GM23338 (cell line): ENCODE measurements around the gene VPS37C.

Experiments used
- CREB1 ChIP-seq: fragments of 250-450 bp; sonication (Bioruptor Pico); IDR thresholded peaks from 2 replicates; pipeline ENCODE4 v1.5.0; 2020; ENCODE audit warnings: low read depth, mild to moderate bottlenecking, moderate library complexity
- EZH2phosphoT487 ChIP-seq: fragments of 200-600 bp; sonication (generic); IDR thresholded peaks from one replicate; pipeline ENCODE4 v1.8.1; 2018; ENCODE audit warnings: antibody characterized with exemption; ENCODE audit not compliant: unreplicated experiment
- JUNB ChIP-seq: IDR thresholded peaks from one replicate; pipeline ENCODE4 v1.6.1; 2016; ENCODE audit warnings: antibody characterized with exemption; ENCODE audit not compliant: unreplicated experiment
- POLR2AphosphoS5 ChIP-seq: IDR thresholded peaks from 2 replicates; pipeline ENCODE4 v1.6.1; 2016; ENCODE audit warnings: antibody characterized with exemption, low read depth
- REST ChIP-seq: IDR thresholded peaks from one replicate; pipeline ENCODE4 v1.6.1; 2018; ENCODE audit warnings: antibody characterized with exemption; ENCODE audit not compliant: unreplicated experiment
- TF ChIP-seq, protein P1 (sequence below), 2 experiments: fragments of 200-600 bp in 1 of 2; sonication (generic) in 1 of 2; conservative IDR thresholded peaks; 2 replicates each; pipeline versions ENCODE4 v1.5.1 to v1.6.1; 2016 to 2017; ENCODE audit warnings: antibody characterized with exemption in 2 of 2, low read depth in 2 of 2, mild to moderate bottlenecking in 2 of 2, moderate library complexity in 1 of 2
- TF ChIP-seq, protein P2 (sequence below): IDR thresholded peaks from 2 replicates; pipeline ENCODE4 v1.6.1; 2016; ENCODE audit warnings: antibody characterized with exemption

GRCh38 chr11:61122761-61123160 lies 38.5 kb downstream of the VPS37C start:
- TF ChIP-seq, protein P1, sequence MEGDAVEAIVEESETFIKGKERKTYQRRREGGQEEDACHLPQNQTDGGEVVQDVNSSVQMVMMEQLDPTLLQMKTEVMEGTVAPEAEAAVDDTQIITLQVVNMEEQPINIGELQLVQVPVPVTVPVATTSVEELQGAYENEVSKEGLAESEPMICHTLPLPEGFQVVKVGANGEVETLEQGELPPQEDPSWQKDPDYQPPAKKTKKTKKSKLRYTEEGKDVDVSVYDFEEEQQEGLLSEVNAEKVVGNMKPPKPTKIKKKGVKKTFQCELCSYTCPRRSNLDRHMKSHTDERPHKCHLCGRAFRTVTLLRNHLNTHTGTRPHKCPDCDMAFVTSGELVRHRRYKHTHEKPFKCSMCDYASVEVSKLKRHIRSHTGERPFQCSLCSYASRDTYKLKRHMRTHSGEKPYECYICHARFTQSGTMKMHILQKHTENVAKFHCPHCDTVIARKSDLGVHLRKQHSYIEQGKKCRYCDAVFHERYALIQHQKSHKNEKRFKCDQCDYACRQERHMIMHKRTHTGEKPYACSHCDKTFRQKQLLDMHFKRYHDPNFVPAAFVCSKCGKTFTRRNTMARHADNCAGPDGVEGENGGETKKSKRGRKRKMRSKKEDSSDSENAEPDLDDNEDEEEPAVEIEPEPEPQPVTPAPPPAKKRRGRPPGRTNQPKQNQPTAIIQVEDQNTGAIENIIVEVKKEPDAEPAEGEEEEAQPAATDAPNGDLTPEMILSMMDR (conservative IDR thresholded peaks at IDR 0.05; ENCODE audit: low read depth in 2 of 2): no peak
- TF ChIP-seq EZH2phosphoT487 (no peak), POLR2AphosphoS5 (no peak), JUNB (no peak), REST (no peak), CREB1 (no peak)
- TF ChIP-seq, protein P2, sequence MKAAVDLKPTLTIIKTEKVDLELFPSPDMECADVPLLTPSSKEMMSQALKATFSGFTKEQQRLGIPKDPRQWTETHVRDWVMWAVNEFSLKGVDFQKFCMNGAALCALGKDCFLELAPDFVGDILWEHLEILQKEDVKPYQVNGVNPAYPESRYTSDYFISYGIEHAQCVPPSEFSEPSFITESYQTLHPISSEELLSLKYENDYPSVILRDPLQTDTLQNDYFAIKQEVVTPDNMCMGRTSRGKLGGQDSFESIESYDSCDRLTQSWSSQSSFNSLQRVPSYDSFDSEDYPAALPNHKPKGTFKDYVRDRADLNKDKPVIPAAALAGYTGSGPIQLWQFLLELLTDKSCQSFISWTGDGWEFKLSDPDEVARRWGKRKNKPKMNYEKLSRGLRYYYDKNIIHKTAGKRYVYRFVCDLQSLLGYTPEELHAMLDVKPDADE: no peak
